T-cell (primary cell): ENCODE results near the gene ZFPM1. TPM values are rescaled to one million over a fixed set of nuclear protein-coding genes. Genes with fewer than 3 reads are reported as not detected.
"Not testable (repeated sequence)": the region's sequence is repeated elsewhere in the genome, so short reads cannot be mapped to it uniquely, and the experiment has no call there.

ENCODE experiments used
- ATAC-seq, 4 experiments: fragments of 200-7000 bp in 3 of 4; fragments of 150-1000 bp in 1 of 4; cut with Tn5 transposase; replicated peaks in 1 of 4; 1 replicate in 3 of 4; 2 replicates in 1 of 4; pipeline ENCODE4 v1.10.0; 2021; ENCODE audit warnings: moderate library complexity in 3 of 4, mild to moderate bottlenecking in 2 of 4, moderate number of reproducible peaks in 1 of 4
- CTCF ChIA-PET, 2 donors: fragments of 300-600 bp; sonication (Branson Sonifier 250); formaldehyde crosslinking; loops; one replicate each; lab custom pipeline; 2022; ENCODE audit warnings: antibody characterized with exemption in 2 of 2; lab: Charles Lee
- POLR2A ChIA-PET, 2 donors: fragments of 300-600 bp; sonication (Branson Sonifier 250); formaldehyde crosslinking; loops; one replicate each; lab custom pipeline; 2022; ENCODE audit warnings: antibody characterized with exemption in 2 of 2; lab: Charles Lee
- DNase-seq, 35 experiments: peaks; one replicate each; pipeline versions ENCODE4 v3.0.0 to v3.0.0-alpha.2; 2013 to 2023
- H3K27ac ChIP-seq: one replicate; pipeline ENCODE4 v1.5.1; 2013; ENCODE audit warnings: low read length
- H3K27me3 ChIP-seq, 2 experiments: replicated peaks in 1 of 2; 1 replicate in 1 of 2; 2 replicates in 1 of 2; pipeline versions ENCODE4 v1.6.1 to v1.7.0; 2013; ENCODE audit warnings: low read length in 1 of 2, mixed read lengths in 1 of 2; ENCODE audit not compliant: control insufficient read depth in 2 of 2, insufficient read depth in 2 of 2; ENCODE audit errors: extremely low read depth in 1 of 2
- H3K36me3 ChIP-seq, 2 donors: 1 replicate in 1 of 2; 2 replicates in 1 of 2; pipeline versions ENCODE4 v1.6.1 to v1.7.0; 2013; ENCODE audit warnings: low read length in 1 of 2; ENCODE audit not compliant: control insufficient read depth in 2 of 2, insufficient read depth in 1 of 2; ENCODE audit errors: extremely low read depth in 1 of 2
- H3K4me1 ChIP-seq, 2 experiments: 1 replicate in 1 of 2; 2 replicates in 1 of 2; pipeline versions ENCODE4 v1.6.1 to v1.7.0; 2013; ENCODE audit warnings: low read length in 2 of 2, mixed read lengths in 1 of 2; ENCODE audit not compliant: insufficient read depth in 2 of 2, control insufficient read depth in 1 of 2; ENCODE audit errors: extremely low read depth in 1 of 2
- H3K4me3 ChIP-seq, 2 donors: 1 replicate in 1 of 2; 2 replicates in 1 of 2; pipeline versions ENCODE4 v1.5.1 to v1.7.0; 2013; ENCODE audit warnings: mild to moderate bottlenecking in 2 of 2, low read length in 1 of 2, moderate library complexity in 1 of 2; ENCODE audit not compliant: control insufficient read depth in 1 of 2; ENCODE audit errors: extremely low read depth in 1 of 2
- H3K9me3 ChIP-seq: 2 replicates; pipeline ENCODE4 v1.7.0; 2013
- H3K27ac Mint-ChIP-seq, 2 donors: one replicate each; pipeline ENCODE4 v1.8.0; 2020 to 2021; ENCODE audit warnings: mild to moderate bottlenecking in 2 of 2, mixed read lengths in 2 of 2
- H3K27me3 Mint-ChIP-seq, 2 donors: one replicate each; pipeline ENCODE4 v1.8.0; 2021 to 2022; ENCODE audit warnings: mixed read lengths in 2 of 2
- H3K36me3 Mint-ChIP-seq: one replicate; pipeline ENCODE4 v1.8.0; 2021; ENCODE audit warnings: mixed read lengths
- H3K4me1 Mint-ChIP-seq, 3 donors: one replicate each; pipeline ENCODE4 v1.8.0; 2020 to 2022; ENCODE audit warnings: mixed read lengths in 3 of 3, mild to moderate bottlenecking in 1 of 3
- H3K4me3 Mint-ChIP-seq, 3 donors: one replicate each; pipeline ENCODE4 v1.8.0; 2020 to 2022; ENCODE audit warnings: mild to moderate bottlenecking in 3 of 3, mixed read lengths in 3 of 3, moderate library complexity in 3 of 3
- H3K9me3 Mint-ChIP-seq, 3 donors: one replicate each; pipeline ENCODE4 v1.8.0; 2020 to 2022; ENCODE audit warnings: mixed read lengths in 3 of 3
- WGBS: methylation state at CpG from one replicate; pipeline ENCODE4 v1.1.5; 2013; ENCODE audit warnings: missing lambda C conversion rate; ENCODE audit not compliant: insufficient coverage; 5-methylcytosine and 5-hydroxymethylcytosine counted together
- total RNA-seq, 35 experiments: library from RNA in 6 of 35; stranded (reverse) in 6 of 35; fragments of 120-200 nt in 1 of 35; gene quantifications; one replicate each; pipeline versions ENCODE4 v1.2.1 to v1.2.4 and lab custom pipeline; 2013 to 2026

The ZFPM1 gene
- total RNA-seq, 5 donors from 2014 or later (not counting 1 experiment from before 2014, with no cell fraction given) = 19.6 to 38.4 (median 33.1) TPM

DNA sequence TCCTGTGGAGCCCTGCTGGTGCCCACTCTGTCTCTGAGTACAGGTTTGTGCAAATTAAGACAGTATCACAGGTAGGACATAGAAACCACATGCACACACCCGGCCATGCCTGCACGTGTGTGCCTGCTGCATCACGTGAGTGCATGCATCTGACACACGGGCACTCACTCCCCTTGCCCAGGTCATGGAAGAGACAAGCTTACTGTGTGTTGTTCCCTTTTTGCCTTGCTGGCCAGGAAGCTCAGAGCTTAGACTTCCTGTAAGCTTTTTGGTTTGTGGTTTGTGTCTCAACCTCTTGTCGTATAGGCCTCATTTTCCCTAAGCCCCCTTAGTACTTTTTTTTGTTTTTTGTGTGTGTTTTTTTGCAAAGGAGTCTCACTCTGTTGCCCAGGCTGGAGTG is 45.3 kb upstream of the ZFPM1 start:
- Mint-ChIP-seq H3K36me3 (no peaks in the 10 kb centered on the region), H3K9me3 (no peaks in the 10 kb centered on the region), H3K27me3 (no peaks in the 10 kb centered on the region), H3K27ac (no peak overlapping the region), H3K4me1 (peaks cover 0 to 7% (median 5%) of the 10 kb centered on the region in 3 donors), H3K4me3 (no peak overlapping the region)
- whole genome bisulfite sequencing = 32% methylated on average over 4 of the region's 5 CpGs
- Histone ChIP-seq H3K27ac (no peak overlapping the region), H3K9me3 (no peaks in the 10 kb centered on the region), H3K4me3 (no peak overlapping the region), H3K27me3 (peaks cover 0 to 8% of the 10 kb centered on the region in 2 experiments), H3K4me1 (peaks cover 0 to 8% of the 10 kb centered on the region in 2 experiments), H3K36me3 (no peaks in the 10 kb centered on the region)
- CTCF ChIA-PET = no interaction called here
- no peak for ATAC-seq
- POLR2A ChIA-PET = no interaction called here
- no peak for DNase-seq

DNA sequence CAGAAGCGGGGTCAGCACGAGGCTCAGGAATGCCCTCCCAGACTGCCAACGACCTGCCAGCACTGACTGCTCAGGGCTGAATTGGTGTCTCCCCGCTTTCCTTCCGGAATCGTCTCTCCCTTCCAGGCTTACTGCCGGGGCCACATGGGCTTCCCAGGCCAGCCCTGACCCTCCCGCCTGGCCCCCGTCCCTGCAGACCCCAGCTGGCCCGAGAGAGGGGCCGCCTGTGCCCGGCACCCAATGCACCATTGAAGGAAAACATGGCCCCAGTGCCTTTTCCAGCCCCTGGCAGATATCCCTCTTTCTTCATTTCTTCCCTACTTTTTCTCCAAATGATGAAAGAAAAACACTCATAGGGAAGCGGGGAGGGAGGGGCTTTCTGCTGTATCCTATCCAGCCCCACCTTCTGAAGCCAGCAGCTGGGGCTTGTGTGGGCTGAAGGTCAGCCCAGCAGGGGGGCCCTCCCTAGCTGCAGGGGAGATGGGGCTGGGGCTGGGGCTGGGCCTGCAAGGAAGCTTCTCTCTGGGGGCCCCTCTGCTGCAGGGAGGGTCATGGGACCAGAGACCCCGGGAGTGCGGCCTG is 44.4 kb upstream of the ZFPM1 start:
- Histone ChIP-seq H3K4me1 (peaks cover 0 to 8% of the 10 kb centered on the region in 2 experiments), H3K4me3 (no peak overlapping the region), H3K27ac (no peak overlapping the region), H3K36me3 (no peaks in the 10 kb centered on the region), H3K9me3 (no peaks in the 10 kb centered on the region), H3K27me3 (peaks cover 0 to 8% of the 10 kb centered on the region in 2 experiments)
- CTCF ChIA-PET = no interaction called here
- DNase-seq (no peak), ATAC-seq (no peak)
- Mint-ChIP-seq H3K27me3 (no peaks in the 10 kb centered on the region), H3K4me3 (no peak overlapping the region), H3K36me3 (no peaks in the 10 kb centered on the region), H3K4me1 (peaks cover 0 to 7% (median 5%) of the 10 kb centered on the region in 3 donors), H3K9me3 (no peaks in the 10 kb centered on the region), H3K27ac (no peak overlapping the region)
- POLR2A ChIA-PET = no interaction called here
- 89% methylated on average over 12 of the region's 15 CpGs for WGBS

DNA sequence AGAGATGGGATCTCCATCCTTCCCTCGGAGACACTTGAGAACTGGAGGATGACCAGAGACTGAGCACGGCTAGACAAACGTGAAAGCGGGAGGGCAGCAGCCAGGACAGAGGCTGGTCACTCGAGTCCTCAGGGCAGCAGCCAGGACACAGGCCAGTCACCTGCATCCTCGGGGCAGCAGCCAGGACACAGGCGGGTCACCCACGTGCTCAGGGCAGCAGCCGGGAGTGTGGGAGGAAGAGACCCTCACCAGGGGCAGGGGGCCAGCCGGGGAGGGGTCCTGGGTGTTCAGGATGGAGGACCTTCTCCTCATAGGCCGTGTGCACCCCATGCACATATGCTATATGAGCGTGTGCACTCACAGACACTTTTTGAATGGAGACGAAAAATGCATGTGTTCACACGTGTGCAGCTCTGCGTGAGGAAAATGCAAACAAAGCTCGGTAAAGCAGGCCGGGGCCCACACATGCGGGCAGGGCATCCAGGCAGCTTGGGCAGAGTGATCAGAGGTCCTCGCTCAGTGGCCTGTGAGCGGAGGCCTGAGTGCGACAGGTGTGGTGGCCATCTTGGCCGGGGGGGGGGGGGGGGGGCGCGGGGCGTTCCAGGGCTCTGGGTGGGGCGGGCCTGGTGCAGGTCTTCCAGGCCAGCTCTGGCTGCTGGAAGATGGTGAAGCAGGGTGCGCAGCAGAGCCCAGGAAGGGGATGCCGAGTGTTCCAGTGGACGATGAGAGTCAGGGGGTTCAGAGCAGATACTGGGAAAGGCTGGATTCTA is 43.6 kb upstream of the ZFPM1 start:
- CTCF ChIA-PET = no interaction called here
- Histone ChIP-seq H3K4me1 (peaks cover 0 to 8% of the 10 kb centered on the region in 2 experiments), H3K27ac (no peak overlapping the region), H3K36me3 (no peaks in the 10 kb centered on the region), H3K27me3 (peaks cover 0 to 11% of the 10 kb centered on the region in 2 experiments), H3K9me3 (no peaks in the 10 kb centered on the region), H3K4me3 (no peak overlapping the region)
- Mint-ChIP-seq H3K36me3 (no peaks in the 10 kb centered on the region), H3K4me1 (peaks cover 0 to 7% (median 5%) of the 10 kb centered on the region in 3 donors), H3K4me3 (no peak overlapping the region), H3K27me3 (no peaks in the 10 kb centered on the region), H3K27ac (no peak overlapping the region), H3K9me3 (no peaks in the 10 kb centered on the region)
- POLR2A ChIA-PET = no interaction called here
- ATAC-seq = no peak
- 90% methylated on average over 26 of the region's 29 CpGs for WGBS
- DNase-seq = no peak

DNA sequence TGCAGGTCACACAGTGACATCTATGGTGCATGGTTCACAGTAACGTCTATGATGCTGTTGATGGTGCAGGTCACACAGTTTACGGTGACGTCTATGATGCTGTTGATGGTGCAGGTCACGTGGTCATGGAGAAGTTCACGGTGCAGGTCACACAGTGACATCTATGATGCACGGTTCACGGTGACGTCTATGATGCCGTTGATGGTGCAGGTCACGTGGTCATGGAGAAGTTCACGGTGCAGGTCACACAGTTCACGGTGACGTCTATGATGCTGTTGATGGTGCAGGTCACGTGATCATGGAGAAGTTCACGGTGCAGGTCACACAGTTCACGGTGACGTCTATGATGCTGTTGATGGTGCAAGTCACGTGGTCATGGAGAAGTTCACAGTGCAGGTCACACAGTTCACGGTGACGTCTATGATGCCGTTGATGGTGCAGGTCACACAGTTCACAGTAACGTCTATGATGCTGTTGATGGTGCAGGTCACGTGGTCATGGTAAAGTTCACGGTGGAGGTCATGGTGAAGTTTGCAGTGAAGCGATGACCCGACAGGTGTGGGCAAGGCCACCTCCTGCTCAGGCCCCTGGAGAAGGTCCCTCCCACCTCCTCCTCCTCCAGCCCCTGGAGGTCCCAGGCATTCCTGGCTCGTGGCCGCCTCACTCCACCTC is 42.6 kb upstream of the ZFPM1 start:
- WGBS = 90% methylated on average over 25 of the region's 28 CpGs
- not testable (repeated sequence) for H3K27ac Mint-ChIP-seq

DNA sequence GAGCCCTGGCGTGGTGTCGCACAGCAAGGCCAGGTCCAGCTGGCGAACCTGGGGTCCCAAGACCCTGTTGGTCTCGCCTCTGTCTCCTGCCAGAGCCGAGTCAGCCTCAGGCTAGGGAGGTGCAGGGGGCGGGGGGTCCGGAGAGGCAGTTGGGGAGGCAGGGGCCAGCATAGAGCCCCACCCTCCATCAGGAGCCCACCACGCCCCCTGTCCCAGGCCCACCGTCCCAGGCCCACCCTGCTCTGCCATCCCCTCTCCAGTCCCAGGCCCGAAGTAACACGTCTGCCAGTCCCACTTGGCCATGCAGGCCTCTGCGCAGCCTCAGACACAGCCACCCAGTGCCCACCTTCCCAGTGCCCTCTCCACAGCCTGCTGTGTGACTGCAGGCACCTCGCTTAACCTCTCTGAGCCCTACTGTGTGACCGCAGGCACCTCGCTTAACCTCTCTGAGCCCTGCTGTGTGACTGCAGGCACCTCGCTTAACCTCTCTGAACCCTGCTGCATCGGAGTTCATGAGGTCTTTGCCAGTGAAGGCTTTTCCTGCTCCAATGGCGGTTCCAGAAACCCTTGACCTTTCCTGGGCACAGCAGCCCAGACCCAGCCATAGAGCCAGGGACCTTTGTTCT is 41.0 kb upstream of the ZFPM1 start:
- H3K4me1 ChIP-seq = peaks cover 0 to 8% of the 10 kb centered on the region in 2 experiments
- no peaks in the 10 kb centered on the region for H3K27me3 Mint-ChIP-seq
- no peak overlapping the region for H3K4me3 ChIP-seq
- H3K27ac ChIP-seq = no peak overlapping the region
- peaks cover 0 to 25% of the 10 kb centered on the region in 2 experiments for H3K27me3 ChIP-seq
- DNase-seq (no peak), ATAC-seq (no peak)
- H3K9me3 ChIP-seq = no peaks in the 10 kb centered on the region
- POLR2A ChIA-PET = no interaction called here
- H3K4me1 Mint-ChIP-seq = peaks cover 0 to 7% (median 5%) of the 10 kb centered on the region in 3 donors
- H3K4me3 Mint-ChIP-seq = no peak overlapping the region
- no peaks in the 10 kb centered on the region for H3K36me3 ChIP-seq
- H3K27ac Mint-ChIP-seq = no peak overlapping the region
- WGBS = 87% methylated on average over 11 of the region's 18 CpGs
- CTCF ChIA-PET = no interaction called here
- no peaks in the 10 kb centered on the region for H3K36me3 Mint-ChIP-seq
- H3K9me3 Mint-ChIP-seq = no peaks in the 10 kb centered on the region

More for the DNA sequence above, 42.6 kb upstream of the ZFPM1 start:
- ATAC-seq, H3K36me3 ChIP-seq, H3K9me3 ChIP-seq, H3K4me3 ChIP-seq, H3K27ac ChIP-seq, H3K4me1 ChIP-seq, CTCF ChIA-PET, H3K36me3 Mint-ChIP-seq, POLR2A ChIA-PET, DNase-seq, H3K4me1 Mint-ChIP-seq, H3K4me3 Mint-ChIP-seq, H3K27me3 Mint-ChIP-seq, H3K9me3 Mint-ChIP-seq: not testable (repeated sequence)
- peaks cover 0 to 18% of the 10 kb centered on the region in 2 experiments for H3K27me3 ChIP-seq

DNA sequence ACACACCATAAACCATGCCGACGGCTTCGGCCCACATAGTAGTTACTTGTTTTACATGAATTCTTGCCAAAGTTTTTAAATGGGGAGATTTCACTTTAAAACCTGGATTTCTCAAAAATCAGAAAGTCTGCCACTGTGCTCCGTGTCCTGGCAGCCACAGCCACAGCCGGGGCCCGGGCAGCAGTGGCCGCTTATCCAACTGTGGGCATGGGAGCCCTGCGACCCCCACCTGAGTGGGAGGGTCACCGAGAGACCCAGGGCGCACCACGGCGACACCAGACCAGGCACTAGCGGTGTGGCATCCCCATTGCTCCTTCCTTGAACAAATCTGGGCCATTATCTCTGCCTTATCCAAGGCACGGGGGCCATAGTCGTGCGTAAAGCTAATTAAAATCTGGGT is 40.3 kb upstream of the ZFPM1 start:
- ChIA-PET CTCF (no interaction called here), POLR2A (no interaction called here)
- Mint-ChIP-seq H3K9me3 (no peaks in the 10 kb centered on the region), H3K36me3 (no peaks in the 10 kb centered on the region), H3K27ac (no peak overlapping the region), H3K4me1 (peaks cover 0 to 5% (median 3%) of the 10 kb centered on the region in 3 donors), H3K4me3 (no peak overlapping the region), H3K27me3 (no peaks in the 10 kb centered on the region)
- H3K27me3 ChIP-seq = peaks cover 0 to 26% of the 10 kb centered on the region in 2 experiments
- no peaks in the 10 kb centered on the region for H3K36me3 ChIP-seq
- ATAC-seq (no peak), DNase-seq (no peak)
- H3K9me3 ChIP-seq = no peaks in the 10 kb centered on the region
- H3K4me3 ChIP-seq = no peak overlapping the region
- H3K27ac ChIP-seq = no peak overlapping the region
- 80% methylated on average over 11 of the region's 16 CpGs for WGBS
- H3K4me1 ChIP-seq = peaks cover 0 to 3% of the 10 kb centered on the region in 2 experiments
